Epithelial cell of esophagus (primary cell): ENCODE measurements around the gene PLD5.
"Not testable (repeated sequence)": the region's sequence is repeated elsewhere in the genome, so short reads cannot be mapped to it uniquely, and the experiment has no call there.

Experiments used
- DNase-seq: peaks from one replicate; pipeline ENCODE4 v3.0.0; 2010; ENCODE audit warnings: low read depth
- H3K4me3 ChIP-seq: 2 replicates; pipeline ENCODE4 v1.5.1; 2011; ENCODE audit warnings: mild to moderate bottlenecking, low read length, control low read depth
- TF ChIP-seq, protein P1 (sequence below): IDR thresholded peaks from 2 replicates; pipeline ENCODE4 v1.5.1; 2011; ENCODE audit warnings: low read depth, mild to moderate bottlenecking, low read length, control low read depth, inconsistent platforms; ENCODE audit not compliant: insufficient read depth; ENCODE audit errors: missing control alignments

PLD5 gene

DNA sequence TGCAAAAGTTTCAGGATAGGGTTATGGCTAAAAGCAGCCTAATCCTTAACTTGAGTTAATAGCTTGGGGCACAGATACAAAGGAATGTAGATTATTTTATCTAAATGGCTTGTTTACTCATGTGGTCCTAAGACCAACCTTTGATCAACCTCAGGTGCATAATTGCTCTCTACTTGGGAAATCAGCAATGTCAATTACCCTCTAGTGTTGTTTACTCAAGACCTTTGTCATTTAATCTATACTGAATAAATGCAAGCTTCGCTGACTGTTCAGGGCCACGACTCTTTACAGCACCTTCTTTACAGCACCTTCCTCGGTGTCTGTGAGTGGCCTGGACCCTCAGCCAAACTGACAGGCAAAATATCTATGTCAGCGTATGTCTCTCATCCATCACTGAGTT, 308.1 kb downstream of the PLD5 start:
- no peak for DNase-seq
- H3K4me3 ChIP-seq, result no peak overlapping the region

DNA sequence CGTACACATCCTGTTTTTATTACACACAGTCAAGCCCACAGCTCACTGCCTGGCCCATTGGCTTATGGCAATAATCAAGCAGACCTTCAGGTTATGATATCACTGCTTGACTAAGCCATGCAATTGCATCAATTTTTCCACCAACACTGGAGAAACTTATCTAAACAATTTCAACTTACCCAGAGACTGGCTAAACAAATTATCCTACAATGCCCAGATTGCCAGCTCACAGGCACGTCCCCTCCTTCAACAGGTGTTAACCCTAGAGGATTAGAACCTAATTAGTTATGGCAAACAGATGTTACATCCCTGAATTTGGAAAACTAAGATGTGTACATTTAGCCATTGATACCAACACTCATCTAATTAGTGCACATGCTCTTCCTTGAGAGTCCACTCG, 310.0 kb downstream of the PLD5 start:
- not testable (repeated sequence) for H3K4me3 ChIP-seq
- peak; percentile 32 for DNase-seq

More for the DNA sequence above, 308.1 kb downstream of the PLD5 start:
- TF ChIP-seq, protein P1, sequence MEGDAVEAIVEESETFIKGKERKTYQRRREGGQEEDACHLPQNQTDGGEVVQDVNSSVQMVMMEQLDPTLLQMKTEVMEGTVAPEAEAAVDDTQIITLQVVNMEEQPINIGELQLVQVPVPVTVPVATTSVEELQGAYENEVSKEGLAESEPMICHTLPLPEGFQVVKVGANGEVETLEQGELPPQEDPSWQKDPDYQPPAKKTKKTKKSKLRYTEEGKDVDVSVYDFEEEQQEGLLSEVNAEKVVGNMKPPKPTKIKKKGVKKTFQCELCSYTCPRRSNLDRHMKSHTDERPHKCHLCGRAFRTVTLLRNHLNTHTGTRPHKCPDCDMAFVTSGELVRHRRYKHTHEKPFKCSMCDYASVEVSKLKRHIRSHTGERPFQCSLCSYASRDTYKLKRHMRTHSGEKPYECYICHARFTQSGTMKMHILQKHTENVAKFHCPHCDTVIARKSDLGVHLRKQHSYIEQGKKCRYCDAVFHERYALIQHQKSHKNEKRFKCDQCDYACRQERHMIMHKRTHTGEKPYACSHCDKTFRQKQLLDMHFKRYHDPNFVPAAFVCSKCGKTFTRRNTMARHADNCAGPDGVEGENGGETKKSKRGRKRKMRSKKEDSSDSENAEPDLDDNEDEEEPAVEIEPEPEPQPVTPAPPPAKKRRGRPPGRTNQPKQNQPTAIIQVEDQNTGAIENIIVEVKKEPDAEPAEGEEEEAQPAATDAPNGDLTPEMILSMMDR, result no peak

DNA sequence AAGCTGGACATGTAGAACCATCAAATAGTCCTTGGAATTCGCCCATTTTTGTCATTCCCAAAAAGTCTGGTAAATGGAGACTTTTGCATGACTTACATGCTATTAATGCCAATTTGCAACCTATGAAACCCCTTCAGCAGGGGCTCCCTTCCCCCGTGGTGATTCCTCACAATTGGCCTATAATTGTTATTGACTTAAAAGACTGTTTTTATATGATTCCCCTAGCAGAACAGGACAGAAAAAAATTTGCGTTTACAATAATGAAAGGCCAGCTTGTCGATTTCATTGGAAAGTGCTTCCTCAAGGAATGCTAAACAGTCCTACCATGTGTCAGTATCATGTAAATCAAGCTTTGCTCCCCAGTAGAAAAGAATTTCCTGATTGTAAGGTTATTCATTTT, 311.5 kb downstream of the PLD5 start:
- DNase-seq, H3K4me3 ChIP-seq: not testable (repeated sequence)

DNA sequence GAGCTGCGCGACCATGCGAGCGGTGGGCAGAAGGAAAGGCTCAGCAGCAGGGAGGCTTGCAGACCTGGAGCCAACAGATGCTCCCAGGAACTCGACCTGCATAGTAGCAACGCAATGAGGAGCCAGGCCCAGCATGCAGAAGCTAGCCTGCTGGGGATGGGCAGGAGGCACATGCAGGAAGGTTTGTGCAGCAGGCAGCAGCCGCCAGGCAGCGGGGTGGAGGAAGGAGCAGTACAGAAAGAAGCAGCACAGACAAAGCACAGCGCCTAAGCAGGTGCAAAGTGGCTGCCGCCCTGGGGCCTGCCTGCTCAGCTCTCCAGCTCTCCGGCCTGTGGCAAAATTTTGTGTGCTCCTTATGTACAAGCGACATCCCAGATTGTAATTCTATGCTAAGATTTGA, 312.1 kb downstream of the PLD5 start:
- no peak overlapping the region for H3K4me3 ChIP-seq
- TF ChIP-seq, protein P1, result no peak
- no peak for DNase-seq

GRCh38 chr1:242211254-242212022, 313.1 kb downstream of the PLD5 start:
- TF ChIP-seq, protein P1, result no peak
- DNase-seq, result no peak
- H3K4me3 ChIP-seq, result no peak overlapping the region

GRCh38 chr1:242210316-242210715, 314.2 kb downstream of the PLD5 start:
- DNase-seq, H3K4me3 ChIP-seq: not testable (repeated sequence)

GRCh38 chr1:242209063-242209462, 315.4 kb downstream of the PLD5 start:
- DNase-seq, result no peak
- TF ChIP-seq, protein P1, result no peak
- H3K4me3 ChIP-seq, result no peak overlapping the region

- peak; percentile 57 for DNase-seq
- TF ChIP-seq, protein P1, result no peak
Observed at GRCh38 chr1:242208021-242208420, 316.5 kb downstream of the PLD5 start.

DNA sequence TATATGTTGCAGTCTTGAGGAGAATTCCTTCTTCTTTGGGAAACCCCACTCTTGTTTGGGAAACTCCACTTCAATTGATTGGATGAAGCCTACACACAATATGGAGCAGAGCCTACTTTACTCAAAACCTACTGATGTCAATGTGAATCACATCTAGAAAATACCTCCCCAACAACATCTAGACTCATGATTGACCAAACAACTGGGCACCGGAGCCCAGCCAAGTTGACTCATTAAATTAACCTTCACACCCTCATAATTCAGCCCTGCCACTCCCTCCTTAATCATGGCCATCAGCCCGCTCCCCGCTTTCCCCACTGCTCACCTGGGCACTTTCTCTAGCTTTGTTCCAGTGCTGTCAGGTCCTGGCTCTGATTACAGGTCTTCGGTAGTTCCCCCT, 317.5 kb downstream of the PLD5 start:
- no peak overlapping the region for H3K4me3 ChIP-seq
- TF ChIP-seq, protein P1, result no peak
- peak; percentile 95 for DNase-seq

More at GRCh38 chr1:242208021-242208420, 316.5 kb downstream of the PLD5 start:
- no peak overlapping the region for H3K4me3 ChIP-seq
